Endothelial cell of umbilical vein (primary cell): ENCODE measurements around the gene PPP1CB. TPM values are rescaled to one million over a fixed set of nuclear protein-coding genes. Genes with fewer than 3 reads are reported as not detected.

Source experiments
- BruUV-seq: library from RNA; stranded (reverse); fragments of 400-500 nt; replicated peaks from 2 replicates; lab custom pipeline; 2021; lab: Mats Ljungman, UMichigan
- CTCF ChIA-PET: fragments of 300-600, 350-600 bp; sonication (Branson Sonifier 250); formaldehyde crosslinking; loops from one replicate; lab custom pipeline; 2021; ENCODE audit warnings: antibody characterized with exemption, inconsistent platforms; lab: Charles Lee
- POLR2A ChIA-PET: fragments of 300-600, 350-600 bp; sonication (Branson Sonifier 250); formaldehyde crosslinking; loops from one replicate; lab custom pipeline; 2021; ENCODE audit warnings: antibody characterized with exemption, inconsistent platforms; lab: Charles Lee
- DNase-seq: peaks from one replicate; pipeline ENCODE4 v3.0.0-alpha.2; 2011; ENCODE audit warnings: low read depth, low spot score
- FAIRE-seq: peaks from 2 replicates; lab custom pipeline; 2011; peaks lifted over from hg19 to GRCh38; lab: Jason Lieb, UNC
- H2AFZ ChIP-seq: 2 replicates; pipeline ENCODE4 v1.6.0; 2012; ENCODE audit warnings: low read depth, low read length, control low read depth, inconsistent platforms
- H3K27ac ChIP-seq: 2 replicates; pipeline ENCODE4 v1.5.1; 2011; ENCODE audit warnings: low read depth, mild to moderate bottlenecking, control low read depth, low read length, moderate library complexity; ENCODE audit not compliant: insufficient read depth
- H3K27me3 ChIP-seq, 2 experiments: 2 replicates each; pipeline versions ENCODE4 v1.6.0 to v1.6.1; 2011; ENCODE audit warnings: low read length in 2 of 2, mixed read lengths in 1 of 2; ENCODE audit not compliant: control insufficient read depth in 2 of 2, insufficient read depth in 2 of 2
- H3K36me3 ChIP-seq, 2 experiments: 2 replicates in 1 of 2; 3 replicates in 1 of 2; pipeline ENCODE4 v1.5.1; 2011; ENCODE audit warnings: low read length in 2 of 2, mild to moderate bottlenecking in 1 of 2, moderate library complexity in 1 of 2; ENCODE audit not compliant: control insufficient read depth in 2 of 2, insufficient read depth in 2 of 2; ENCODE audit errors: extremely low read depth in 1 of 2
- H3K4me1 ChIP-seq: 3 replicates; pipeline ENCODE4 v1.5.1; 2011; ENCODE audit warnings: mild to moderate bottlenecking, low read length; ENCODE audit not compliant: control insufficient read depth, insufficient read depth; ENCODE audit errors: extremely low read depth
- H3K4me2 ChIP-seq: 2 replicates; pipeline ENCODE4 v1.6.1; 2011; ENCODE audit warnings: low read length, control low read depth, mixed read lengths; ENCODE audit not compliant: insufficient read depth
- H3K4me3 ChIP-seq, 3 experiments: fragments of 200-600 bp in 1 of 3; sonication (generic), shearing (Covaris generic) in 1 of 3; replicated peaks in 1 of 3; 2 replicates each; pipeline ENCODE4 v1.5.1; 2011 to 2016; ENCODE audit warnings: control low read depth in 3 of 3, low read length in 3 of 3, mild to moderate bottlenecking in 2 of 3, inconsistent platforms in 1 of 3, low read depth in 1 of 3, moderate library complexity in 1 of 3; ENCODE audit not compliant: insufficient read depth in 1 of 3
- H3K79me2 ChIP-seq: 2 replicates; pipeline ENCODE4 v1.6.0; 2012; ENCODE audit warnings: low read length, inconsistent platforms; ENCODE audit not compliant: control insufficient read depth, insufficient read depth
- H3K9ac ChIP-seq: replicated peaks from 2 replicates; pipeline ENCODE3; 2011; ENCODE audit warnings: low read length, control low read depth; ENCODE audit not compliant: insufficient read depth; ENCODE audit errors: extremely low read depth
- H3K9me1 ChIP-seq: replicated peaks from 3 replicates; pipeline ENCODE4 v1.6.0; 2011; ENCODE audit warnings: mild to moderate bottlenecking, low read length; ENCODE audit not compliant: control insufficient read depth, insufficient read depth; ENCODE audit errors: extremely low read depth
- H3K9me3 ChIP-seq: replicated peaks from 2 replicates; pipeline ENCODE4 v1.5.1; 2012; ENCODE audit warnings: low read length, inconsistent platforms; ENCODE audit not compliant: control insufficient read depth, insufficient read depth
- H4K20me1 ChIP-seq: replicated peaks from 2 replicates; pipeline ENCODE3; 2011; ENCODE audit warnings: mild to moderate bottlenecking, low read length; ENCODE audit not compliant: control insufficient read depth, insufficient read depth; ENCODE audit errors: extremely low read depth
- CTCF ChIP-seq, 2 donors: IDR thresholded peaks; 1 replicate in 1 of 2; 2 replicates in 1 of 2; pipeline ENCODE4 v1.5.1; 2011; ENCODE audit warnings: low read length in 2 of 2, mild to moderate bottlenecking in 2 of 2, moderate library complexity in 2 of 2, control low read depth in 1 of 2, inconsistent platforms in 1 of 2, low read depth in 1 of 2; ENCODE audit not compliant: insufficient read depth in 1 of 2; ENCODE audit errors: extremely low read depth in 1 of 2
- EZH2 ChIP-seq: IDR thresholded peaks from 2 replicates; pipeline ENCODE4 v1.6.1; 2012; ENCODE audit warnings: borderline replicate concordance, low read depth, mild to moderate bottlenecking, moderate library complexity, low read length, inconsistent platforms; ENCODE audit not compliant: severe bottlenecking
- FOS ChIP-seq: IDR thresholded peaks from 2 replicates; pipeline ENCODE4 v1.6.1; 2011; ENCODE audit warnings: mild to moderate bottlenecking, low read length, moderate library complexity, borderline replicate concordance; ENCODE audit not compliant: insufficient read depth
- GATA2 ChIP-seq: IDR thresholded peaks from 2 replicates; pipeline ENCODE4 v1.7.0; 2011; ENCODE audit warnings: low read depth, mild to moderate bottlenecking, moderate library complexity, mixed read lengths, low read length; ENCODE audit not compliant: insufficient read length, insufficient read depth
- JUN ChIP-seq: IDR thresholded peaks from 2 replicates; pipeline ENCODE4 v1.6.1; 2011; ENCODE audit warnings: borderline replicate concordance, low read depth; ENCODE audit not compliant: insufficient read length, insufficient read depth
- MAX ChIP-seq: IDR thresholded peaks from 2 replicates; pipeline ENCODE4 v1.6.1; 2011; ENCODE audit not compliant: insufficient read depth, insufficient read length
- MYC ChIP-seq: IDR thresholded peaks from one replicate; pipeline ENCODE4 v1.6.1; 2011; ENCODE audit warnings: mild to moderate bottlenecking, low read depth, low read length
- POLR2A ChIP-seq: IDR thresholded peaks from 2 replicates; pipeline ENCODE4 v1.6.1; 2012; ENCODE audit warnings: low read depth, mild to moderate bottlenecking, control low read depth, low read length
- POLR2AphosphoS5 ChIP-seq: IDR thresholded peaks from 2 replicates; pipeline ENCODE4 v1.6.1; 2012; ENCODE audit warnings: low read depth, mild to moderate bottlenecking, control low read depth, low read length, moderate library complexity; ENCODE audit not compliant: insufficient read depth
- dilution Hi-C: fragments of 300-500 bp; cut with MboI; formaldehyde crosslinking; loops from one replicate; pipeline ENCODE4 v1.15.0; 2019; ENCODE audit warnings: low sequenced_read_pairs; ENCODE audit not compliant: extremely low pct_ligation_motif_present
- intact Hi-C: fragments of 100-400 bp; cut with micrococcal nuclease; formaldehyde crosslinking; loops from one replicate; pipeline ENCODE4 v1.10.0; 2022
- polyA plus RNA-seq, 4 experiments: library from polyadenylated mRNA; depleted of rRNA in 3 of 4; stranded (reverse) in 3 of 4; unstranded in 1 of 4; fragments of >200 nt; gene quantifications; 2 replicates each; pipeline versions ENCODE4 v1.2.1 to v1.2.3, GENCODE V29; 2011 to 2012; ENCODE audit warnings: missing spikeins in 1 of 4
- total RNA-seq: library from RNA; stranded (reverse); gene quantifications from 2 replicates; pipeline ENCODE4 v1.2.3, GENCODE V29; 2021

PPP1CB gene
- total and polyA plus RNA-seq, 2 donors (not counting 3 experiments of a cell fraction or from before 2014, with no cell fraction given): 29.8 to 163 TPM

- Histone ChIP-seq H3K4me3 (no peak overlapping the region), H3K9me1 (no peaks in the 10 kb centered on the region), H3K27me3 (no peaks in the 10 kb centered on the region), H3K79me2 (no peaks in the 10 kb centered on the region), H3K9me3 (no peaks in the 10 kb centered on the region), H3K4me1 (no peaks in the 10 kb centered on the region), H3K27ac (no peak overlapping the region), H3K36me3 (no peaks in the 10 kb centered on the region), H4K20me1 (no peaks in the 10 kb centered on the region), H3K4me2 (no peak overlapping the region), H2AFZ (no peak overlapping the region), H3K9ac (no peak overlapping the region)
- TF ChIP-seq CTCF (IDR thresholded peaks at IDR 0.05; ENCODE audit: extremely low read depth in 1 of 2, insufficient read depth in 1 of 2, low read depth in 1 of 2, low read length in 2 of 2): no peak
- TF ChIP-seq MYC: no peak
- no peak for TF ChIP-seq EZH2
- no peak for TF ChIP-seq FOS
- TF ChIP-seq MAX: no peak
- ChIA-PET CTCF (interaction anchor here (1.2 to 2.7 kb wide), 4 partner anchors 10 to 132 kb away, joined by 3 to 7 read pairs (median 4); no protein-coding TSS in a partner anchor), POLR2A (no interaction called here)
- DNase-seq: no peak
- FAIRE-seq: no peak
- intact Hi-C loops: no loop called here
- dilution Hi-C loops: no loop called here
- BruUV-seq: no TSS peak
Measured at GRCh38 chr2:28726177-28726576, 25.5 kb upstream of the PPP1CB start.

GRCh38 chr2:28729698-28730097 is 21.9 kb upstream of the PPP1CB start:
- H4K20me1 ChIP-seq: no peaks in the 10 kb centered on the region
- ChIA-PET POLR2A (no interaction called here), CTCF (interaction anchor here (0.7 to 1.5 kb wide), 4 partner anchors 12 to 135 kb away, joined by 3 to 7 read pairs (median 4); no protein-coding TSS in a partner anchor)
- no peak for DNase-seq
- BruUV-seq: no TSS peak
- dilution Hi-C loops: no loop called here
- TF ChIP-seq JUN: no peak
- no peak for TF ChIP-seq POLR2A
- TF ChIP-seq FOS: no peak
- no peak for TF ChIP-seq CTCF (IDR thresholded peaks at IDR 0.05; ENCODE audit: extremely low read depth in 1 of 2, insufficient read depth in 1 of 2, low read depth in 1 of 2, low read length in 2 of 2)
- no peak for TF ChIP-seq MAX
- no peak for TF ChIP-seq GATA2
- no peak for TF ChIP-seq EZH2
- no peak for TF ChIP-seq MYC
- no peak for TF ChIP-seq POLR2AphosphoS5
- no peaks in the 10 kb centered on the region for H3K36me3 ChIP-seq
- no peak overlapping the region for H3K9ac ChIP-seq
- H3K27ac ChIP-seq: no peak overlapping the region
- intact Hi-C loops: no loop called here
- no peaks in the 10 kb centered on the region for H3K4me1 ChIP-seq
- no peaks in the 10 kb centered on the region for H3K27me3 ChIP-seq
- no peaks in the 10 kb centered on the region for H3K9me3 ChIP-seq
- H3K9me1 ChIP-seq: no peaks in the 10 kb centered on the region
- no peak for FAIRE-seq
- no peak overlapping the region for H2AFZ ChIP-seq
- H3K4me3 ChIP-seq: no peak overlapping the region
- no peaks in the 10 kb centered on the region for H3K79me2 ChIP-seq
- no peak overlapping the region for H3K4me2 ChIP-seq
